HepG2 (cell line): ENCODE results near the gene SLC7A4. TPM values are rescaled to one million over a fixed set of nuclear protein-coding genes. Genes with fewer than 3 reads are reported as not detected.
A peak's percentile ranks its signal among the peaks of the same experiment; 100 is the strongest.

Source experiments
- BRCA1 ChIP-seq: sonication (generic); formaldehyde crosslinking; IDR thresholded peaks from 2 replicates; pipeline ENCODE4 v1.4.0; 2020; ENCODE audit warnings: missing genetic modification reagents
- DMAP1 ChIP-seq: IDR thresholded peaks from 2 replicates; pipeline ENCODE4 v1.6.1; 2016
- FOXC1 ChIP-seq: sonication (generic); formaldehyde crosslinking; IDR thresholded peaks from 2 replicates; pipeline ENCODE4 v1.8.0; 2022; ENCODE audit warnings: mild to moderate bottlenecking, missing genetic modification reagents, borderline replicate concordance
- MXI1 ChIP-seq: IDR thresholded peaks from 3 replicates; pipeline ENCODE4 v1.6.1; 2012; ENCODE audit warnings: low read depth, low read length, inconsistent platforms, borderline replicate concordance
- PREB ChIP-seq: sonication (generic); formaldehyde crosslinking; IDR thresholded peaks from 2 replicates; pipeline ENCODE4 v1.4.0; 2020; ENCODE audit warnings: missing genetic modification reagents
- RAD21 ChIP-seq: fragments of 450-650 bp; formaldehyde crosslinking; IDR thresholded peaks from 2 replicates; pipeline ENCODE4 v1.5.0; 2020; ENCODE audit warnings: mild to moderate bottlenecking
- THAP9 ChIP-seq: sonication (generic); formaldehyde crosslinking; IDR thresholded peaks from 2 replicates; pipeline ENCODE4; 2020; ENCODE audit warnings: missing genetic modification reagents, mild to moderate bottlenecking, borderline replicate concordance
- ZBTB10 ChIP-seq: sonication (generic); formaldehyde crosslinking; IDR thresholded peaks from 2 replicates; pipeline ENCODE4 v1.4.0; 2020; ENCODE audit warnings: missing genetic modification reagents, borderline replicate concordance
- ZBTB7B ChIP-seq: sonication (generic); formaldehyde crosslinking; IDR thresholded peaks from 2 replicates; pipeline ENCODE4 v1.4.0; 2020; ENCODE audit warnings: missing genetic modification reagents
- ZNF18 ChIP-seq: sonication (generic); formaldehyde crosslinking; IDR thresholded peaks from 2 replicates; pipeline ENCODE4 v1.8.0; 2022; ENCODE audit warnings: mild to moderate bottlenecking, missing genetic modification reagents; ENCODE audit not compliant: insufficient replicate concordance
- ZNF282 ChIP-seq: fragments of 450-650 bp; IDR thresholded peaks from 2 replicates; pipeline ENCODE4 v1.6.1; 2018; ENCODE audit not compliant: partially characterized antibody
- ZNF513 ChIP-seq: sonication (generic); formaldehyde crosslinking; conservative IDR thresholded peaks from 2 replicates; pipeline ENCODE4 v1.5.0; 2020; ENCODE audit warnings: missing genetic modification reagents
- ZSCAN9 ChIP-seq: IDR thresholded peaks from 2 replicates; pipeline ENCODE4 v1.6.1; 2016; ENCODE audit warnings: borderline replicate concordance
- ZUFSP ChIP-seq: sonication (generic); formaldehyde crosslinking; IDR thresholded peaks from 2 replicates; pipeline ENCODE4 v1.9.0; 2021; ENCODE audit warnings: missing genetic modification reagents, mild to moderate bottlenecking, borderline replicate concordance
- polyA plus RNA-seq, 8 experiments: library from polyadenylated mRNA; depleted of rRNA in 3 of 8; stranded (reverse) in 7 of 8; unstranded in 1 of 8; fragments of >200 nt; fragmentation: Illumina TruSeq in 4 of 8; extraction: Trizol in 4 of 8; gene quantifications; 2 replicates each; pipeline versions ENCODE4 v1.2.1 to v1.2.3, GENCODE V29; 2011 to 2016; ENCODE audit warnings: low read depth in 4 of 8, missing spikeins in 1 of 8, mixed read lengths in 1 of 8; ENCODE audit not compliant: insufficient read depth in 1 of 8
- total RNA-seq, 5 experiments: library from RNA; depleted of rRNA; stranded (reverse); fragments of >200 nt; fragmentation: Illumina TruSeq; extraction: Trizol; gene quantifications; 2 replicates each; pipeline ENCODE4 v1.2.3, GENCODE V29; 2016; ENCODE audit warnings: low read depth in 1 of 5

Gene SLC7A4
- total and polyA plus RNA-seq, 2 of the 13 experiments (the other 11 are each of a cell fraction or from before 2014, with no cell fraction given): not detected

- TF ChIP-seq ZNF513 (0 out of 2 replicates have a peak, but pooled peaks have one; percentile 96), RAD21 (CRISPR knock-in tag) (peak; percentile 85), ZBTB7B (CRISPR knock-in tag) (peak; percentile 60; the same call in 1 of the 2 replicates), ZNF282 (no peak), FOXC1 (CRISPR knock-in tag) (peak; percentile 94), DMAP1 (peak; percentile 95), ZUFSP (CRISPR knock-in tag) (no peak), ZSCAN9 (CRISPR knock-in tag) (peak; percentile 78; the same call in 1 of the 2 replicates), ZNF18 (CRISPR knock-in tag) (peak; percentile 94), THAP9 (CRISPR knock-in tag) (peak; percentile 87; the same call in 1 of the 2 replicates), BRCA1 (CRISPR knock-in tag) (peak; percentile 87; the same call in 1 of the 2 replicates), ZBTB10 (CRISPR knock-in tag) (peak; percentile 92), PREB (0 out of 2 replicates have a peak, but pooled peaks have one; percentile 32), MXI1 (peak; percentile 59; the same call in 1 of the 3 replicates)
These were observed 50.4 kb downstream of the SLC7A4 start, which contains the start of gene LZTR1 (continued) for GRCh38 chr22:20981787-20982562.
